ENCODE data around the gene PODXL.

Gene PODXL

DNA sequence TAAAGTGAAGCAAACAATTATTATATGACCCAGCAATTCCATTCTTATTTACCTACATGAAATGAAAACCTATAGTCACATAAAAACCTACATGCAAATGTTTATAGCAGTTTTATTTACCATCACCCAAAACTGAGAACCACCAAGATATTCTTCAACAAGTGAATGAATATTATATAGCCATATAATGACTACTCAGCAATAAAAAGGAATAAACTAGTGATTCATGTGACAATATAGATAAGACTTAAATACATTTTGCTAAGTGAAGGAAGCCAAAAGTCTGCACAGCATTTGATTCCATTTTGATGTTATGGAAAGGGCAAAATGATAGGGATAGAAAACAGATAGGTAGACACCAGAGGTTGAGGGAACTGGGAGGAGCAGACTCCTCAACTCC, 31.7 kb downstream of the PODXL start:
- POLR2A ChIA-PET: interaction anchor here (1.2 kb wide), 1 partner anchor 9 kb away, joined by 3 read pairs; no protein-coding TSS in a partner anchor
- no peaks in the 10 kb centered on the region for H3K4me1 ChIP-seq (ENCODE audit: control insufficient read depth, insufficient read depth, low read length)

GRCh38 chr7:131524115-131524514, 32.3 kb downstream of the PODXL start:
- Histone ChIP-seq H3K4me3 (ENCODE audit: low read depth, low read length) (no peak overlapping the region), H3K4me1 (ENCODE audit: control insufficient read depth, insufficient read depth, low read length) (no peaks in the 10 kb centered on the region), H3K27ac (ENCODE audit: extremely low read depth, low read depth, low read length) (no peak overlapping the region), H3K36me3 (ENCODE audit: control insufficient read depth in 2 of 2, insufficient read depth in 1 of 2, low read length in 2 of 2) (no peaks in the 10 kb centered on the region), H3K9me3 (ENCODE audit: control insufficient read depth, insufficient read depth, low read depth, low read length) (no peaks in the 10 kb centered on the region)
- CTCF ChIA-PET: interaction anchor here (0.7 to 1.6 kb wide), 4 partner anchors 14 to 557 kb away, joined by 3 to 5 read pairs (median 4); no protein-coding TSS in a partner anchor
- no peak for TF ChIP-seq REPIN1 (tag by site-specific recombination; IDR thresholded peaks at IDR 0.05; ENCODE audit: low read depth)
- no peak for TF ChIP-seq ZFP69B (tag by site-specific recombination; IDR thresholded peaks at IDR 0.05)
- TF ChIP-seq ZNF596 (tag by site-specific recombination; IDR thresholded peaks at IDR 0.05): peak; percentile 49; the same call in 1 of the 2 replicates
- TF ChIP-seq ZSCAN4 (tag by site-specific recombination; IDR thresholded peaks at IDR 0.05): peak; percentile 58
- POLR2A ChIA-PET: interaction anchor here (1.2 kb wide), 1 partner anchor 9 kb away, joined by 3 read pairs; no protein-coding TSS in a partner anchor

More for the DNA sequence above, 31.7 kb downstream of the PODXL start:
- H3K9me3 ChIP-seq (ENCODE audit: control insufficient read depth, insufficient read depth, low read depth, low read length): no peaks in the 10 kb centered on the region
- no peak for TF ChIP-seq AEBP2 (tag by site-specific recombination; IDR thresholded peaks at IDR 0.05; ENCODE audit: borderline replicate concordance)
- peak; percentile 71 for TF ChIP-seq PRDM6 (tag by site-specific recombination; IDR thresholded peaks at IDR 0.05)
- no peak for TF ChIP-seq KLF16 (tag by site-specific recombination; IDR thresholded peaks at IDR 0.05)
- no peak for TF ChIP-seq BCL11B (tag by site-specific recombination; IDR thresholded peaks at IDR 0.05; ENCODE audit: low read depth)
- CTCF ChIA-PET: interaction anchor here (0.7 to 1.6 kb wide), 3 partner anchors 15 to 558 kb away, joined by 3 to 5 read pairs (median 4); no protein-coding TSS in a partner anchor
- no peak overlapping the region for H3K4me3 ChIP-seq (ENCODE audit: low read depth, low read length)
- H3K36me3 ChIP-seq (ENCODE audit: control insufficient read depth in 2 of 2, insufficient read depth in 1 of 2, low read length in 2 of 2): no peaks in the 10 kb centered on the region
- H3K27ac ChIP-seq (ENCODE audit: extremely low read depth, low read depth, low read length): no peak overlapping the region

- no peak overlapping the region for H3K27ac ChIP-seq (ENCODE audit: extremely low read depth, low read depth, low read length)
- H3K9me3 ChIP-seq (ENCODE audit: control insufficient read depth, insufficient read depth, low read depth, low read length): no peaks in the 10 kb centered on the region
- H3K4me3 ChIP-seq (ENCODE audit: low read depth, low read length): no peak overlapping the region
- H3K4me1 ChIP-seq (ENCODE audit: control insufficient read depth, insufficient read depth, low read length): no peaks in the 10 kb centered on the region
- ChIA-PET POLR2A (no interaction called here), CTCF (interaction anchor here (0.6 to 1.5 kb wide), 6 partner anchors 9 to 1780 kb away, joined by 3 to 8 read pairs (median 4); no protein-coding TSS in a partner anchor)
- no peaks in the 10 kb centered on the region for H3K36me3 ChIP-seq (ENCODE audit: control insufficient read depth in 2 of 2, insufficient read depth in 1 of 2, low read length in 2 of 2)
- TF ChIP-seq ZNF596 (tag by site-specific recombination; IDR thresholded peaks at IDR 0.05) (no peak), ZNF239 (tag by site-specific recombination; IDR thresholded peaks at IDR 0.05) (no peak), ZNF521 (tag by site-specific recombination; IDR thresholded peaks at IDR 0.05) (no peak), ZNF792 (tag by site-specific recombination; IDR thresholded peaks at IDR 0.05) (no peak), ZNF664 (tag by site-specific recombination; IDR thresholded peaks at IDR 0.05) (no peak), ZNF132 (tag by site-specific recombination; IDR thresholded peaks at IDR 0.05; ENCODE audit: borderline replicate concordance) (no peak), SP2 (tag by site-specific recombination; IDR thresholded peaks at IDR 0.05) (no peak), ZNF518A (tag by site-specific recombination; conservative IDR thresholded peaks at IDR 0.05; ENCODE audit: low read depth) (no peak), ZNF692 (tag by site-specific recombination; IDR thresholded peaks at IDR 0.05) (no peak), INSM2 (tag by site-specific recombination; IDR thresholded peaks at IDR 0.05) (no peak)
Measured at GRCh38 chr7:131522325-131522930, 34.0 kb downstream of the PODXL start.
